ENCODE results near the gene GSTO2.

GSTO2 gene

GRCh38 chr10:104333032-104333727 is 64.2 kb downstream of the GSTO2 start:
- peak in 1 of 2 donors; percentile 48 for DNase-seq (ENCODE audit: low read depth in 2 of 2)
- H3K4me3 ChIP-seq (replicated peaks in 1 of 2; ENCODE audit: low read depth in 2 of 2, low read length in 2 of 2), result peak overlapping the region in 1 of 2 donors; percentile 16
- TF ChIP-seq CTCF (IDR thresholded peaks at IDR 0.05; ENCODE audit: low read depth, low read length), result no peak

- TF ChIP-seq CTCF (IDR thresholded peaks at IDR 0.05; ENCODE audit: low read depth, low read length), result no peak
Observed at GRCh38 chr10:104333728-104334373, 64.9 kb downstream of the GSTO2 start.

GRCh38 chr10:104334561-104334960 is 65.6 kb downstream of the GSTO2 start:
- TF ChIP-seq CTCF (IDR thresholded peaks at IDR 0.05; ENCODE audit: low read depth, low read length), result no peak
- H3K4me3 ChIP-seq (replicated peaks in 1 of 2; ENCODE audit: low read depth in 2 of 2, low read length in 2 of 2), result peak overlapping the region in 1 of 2 donors; percentile 95
- no peak for DNase-seq (ENCODE audit: low read depth in 2 of 2)

More at GRCh38 chr10:104333728-104334373, 64.9 kb downstream of the GSTO2 start:
- peak in 1 of 2 donors; percentile 13 for DNase-seq (ENCODE audit: low read depth in 2 of 2)
- peak overlapping the region in 1 of 2 donors; percentile 16 for H3K4me3 ChIP-seq (replicated peaks in 1 of 2; ENCODE audit: low read depth in 2 of 2, low read length in 2 of 2)

- H3K4me3 ChIP-seq (replicated peaks in 1 of 2; ENCODE audit: low read depth in 2 of 2, low read length in 2 of 2), result peak overlapping the region in 1 of 2 donors; percentile 95
- no peak for TF ChIP-seq CTCF (IDR thresholded peaks at IDR 0.05; ENCODE audit: low read depth, low read length)
- peak in 1 of 2 donors; percentile 33 for DNase-seq (ENCODE audit: low read depth in 2 of 2)
Observed at GRCh38 chr10:104334965-104335650, 66.1 kb downstream of the GSTO2 start.

GRCh38 chr10:104336821-104337467 is 68.0 kb downstream of the GSTO2 start:
- TF ChIP-seq CTCF (IDR thresholded peaks at IDR 0.05; ENCODE audit: low read depth, low read length), result no peak
- H3K4me3 ChIP-seq (replicated peaks in 1 of 2; ENCODE audit: low read depth in 2 of 2, low read length in 2 of 2), result peak overlapping the region; percentile 95 to 98
- DNase-seq (ENCODE audit: low read depth in 2 of 2), result peak; percentile 55 to 84

- DNase-seq (ENCODE audit: low read depth in 2 of 2), result peak in 1 of 2 donors; percentile 23
- TF ChIP-seq CTCF (IDR thresholded peaks at IDR 0.05; ENCODE audit: low read depth, low read length), result no peak
- peak overlapping the region; percentile 95 to 98 for H3K4me3 ChIP-seq (replicated peaks in 1 of 2; ENCODE audit: low read depth in 2 of 2, low read length in 2 of 2)
Observed at GRCh38 chr10:104337521-104337984, 68.6 kb downstream of the GSTO2 start.
